NCI-H2081 treated with DMSO at 0.1 percent for 48 hours (cell line): ENCODE measurements around the gene JARID2.

ENCODE experiments used
- DNase-seq: peaks from one replicate; lab custom pipeline; 2025; lab: John Stamatoyannopoulos, UW

JARID2 gene

DNA sequence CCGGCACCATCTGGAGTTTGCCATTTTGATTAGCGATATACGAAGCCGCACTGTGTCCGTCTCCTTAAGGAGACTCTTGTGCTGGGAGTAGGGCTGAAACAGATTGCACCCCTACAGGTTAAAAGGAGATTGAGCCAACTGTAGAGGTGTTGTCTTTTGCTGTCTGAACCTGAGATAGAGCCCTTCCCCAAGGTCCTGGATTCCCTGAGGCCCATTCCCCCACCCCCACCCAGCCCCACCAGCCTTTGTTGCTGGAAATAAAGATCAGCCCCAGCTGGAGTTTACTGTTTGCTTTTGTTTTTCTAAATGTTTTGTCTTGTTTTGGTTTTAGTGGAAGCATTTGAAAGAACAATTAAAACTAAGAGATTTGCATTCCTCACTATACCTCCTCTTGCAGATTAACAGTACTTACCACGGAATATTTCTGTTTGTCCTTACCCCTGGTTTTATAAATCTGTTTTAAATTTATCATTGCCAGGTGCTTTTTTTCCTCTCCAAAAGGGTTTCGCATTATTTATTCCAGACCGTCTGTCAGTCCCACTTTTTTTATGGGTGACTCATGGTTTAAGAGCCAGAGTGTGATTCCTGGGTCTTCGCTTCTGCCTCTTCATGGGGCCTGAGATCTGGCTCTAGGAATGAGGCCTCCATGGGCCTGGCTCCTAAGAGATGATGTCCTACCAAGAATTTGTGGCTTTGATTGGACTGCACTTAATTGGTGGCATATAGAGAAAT lies 247.7 kb downstream of the JARID2 start:
- DNase-seq, result no peak

DNA sequence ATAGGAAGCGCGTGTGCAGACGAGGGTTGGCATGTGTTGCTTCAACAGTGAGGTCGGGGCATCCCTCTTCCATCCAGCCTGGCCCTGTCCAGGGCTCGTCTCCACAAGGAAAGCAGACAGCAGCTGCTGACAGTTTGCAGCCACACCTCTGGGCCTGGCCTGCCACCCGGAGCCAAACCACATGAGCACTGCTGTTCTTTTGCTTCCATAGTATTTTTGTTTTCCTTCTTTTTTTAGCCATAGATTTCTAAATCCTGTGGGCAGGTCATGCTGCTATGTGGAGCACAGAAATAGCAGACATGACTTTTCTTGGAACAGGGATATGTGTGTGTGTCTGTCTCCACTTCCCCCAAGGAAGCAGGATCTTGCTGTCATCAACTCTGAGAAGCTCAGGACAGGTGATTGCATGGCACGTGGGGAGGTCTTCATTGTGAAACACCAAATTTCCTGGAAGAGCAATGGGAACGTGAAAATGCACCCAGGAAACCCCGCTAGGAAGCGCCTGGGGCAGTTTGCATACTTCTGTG lies 249.6 kb downstream of the JARID2 start:
- no peak for DNase-seq

DNA sequence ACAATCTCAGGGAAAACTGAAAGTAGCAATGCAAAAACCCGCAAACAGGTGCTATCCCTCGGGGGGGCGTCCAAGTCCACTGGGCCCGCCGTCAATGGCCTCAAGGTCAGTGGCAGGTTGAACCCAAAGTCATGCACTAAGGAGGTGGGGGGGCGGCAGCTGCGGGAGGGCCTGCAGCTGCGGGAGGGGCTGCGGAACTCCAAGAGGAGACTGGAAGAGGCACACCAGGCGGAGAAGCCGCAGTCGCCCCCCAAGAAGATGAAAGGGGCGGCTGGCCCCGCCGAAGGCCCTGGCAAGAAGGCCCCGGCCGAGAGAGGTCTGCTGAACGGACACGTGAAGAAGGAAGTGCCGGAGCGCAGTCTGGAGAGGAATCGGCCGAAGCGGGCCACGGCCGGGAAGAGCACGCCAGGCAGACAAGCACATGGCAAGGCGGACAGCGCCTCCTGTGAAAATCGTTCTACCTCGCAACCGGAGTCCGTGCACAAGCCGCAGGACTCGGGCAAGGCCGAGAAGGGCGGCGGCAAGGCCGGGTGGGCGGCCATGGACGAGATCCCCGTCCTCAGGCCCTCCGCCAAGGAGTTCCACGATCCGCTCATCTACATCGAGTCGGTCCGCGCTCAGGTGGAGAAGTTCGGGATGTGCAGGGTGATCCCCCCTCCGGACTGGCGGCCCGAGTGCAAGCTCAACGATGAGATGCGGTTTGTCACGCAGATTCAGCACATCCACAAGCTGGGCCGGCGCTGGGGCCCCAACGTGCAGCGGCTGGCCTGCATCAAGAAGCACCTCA lies 250.7 kb downstream of the JARID2 start:
- DNase-seq, result no peak

DNA sequence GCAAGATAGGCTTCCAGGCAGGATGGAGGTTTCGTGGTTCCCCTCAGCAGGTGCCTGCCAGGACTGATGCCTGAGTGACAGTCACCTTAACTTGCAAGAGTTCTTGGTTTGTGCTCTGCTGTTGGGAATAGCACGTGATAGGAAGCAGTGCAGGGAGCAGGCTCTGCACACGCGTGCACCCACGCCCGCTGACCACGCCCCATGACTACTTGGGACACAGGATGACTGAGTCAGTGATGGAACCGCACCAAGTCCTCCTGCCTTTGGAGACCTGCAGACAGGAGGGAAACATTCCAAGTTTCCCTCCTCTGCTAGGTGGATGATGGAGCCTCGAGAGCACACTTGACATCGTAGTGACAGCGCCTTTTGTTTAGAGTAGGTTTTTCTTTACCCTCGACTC lies 252.8 kb downstream of the JARID2 start:
- DNase-seq, result no peak

DNA sequence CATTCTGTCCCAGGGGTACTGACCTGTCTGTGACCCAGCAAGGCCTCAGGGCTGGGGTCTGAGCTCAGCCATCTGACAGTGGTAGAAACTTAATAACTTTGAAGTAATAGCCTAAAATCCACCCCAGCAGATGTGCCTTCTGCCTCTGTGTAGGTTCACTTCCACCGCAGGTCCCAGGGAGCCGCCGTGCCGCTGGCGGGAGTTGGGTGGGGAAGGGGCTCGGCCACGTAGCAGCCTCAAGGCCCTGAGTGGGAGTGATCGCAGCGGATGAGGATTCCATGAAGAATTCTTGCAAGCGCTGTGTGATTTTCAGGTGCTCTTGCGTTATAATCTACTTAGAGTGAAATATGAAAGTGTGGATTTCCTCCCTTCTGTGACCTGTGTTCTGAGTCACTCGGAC lies 253.3 kb downstream of the JARID2 start:
- DNase-seq, result no peak

DNA sequence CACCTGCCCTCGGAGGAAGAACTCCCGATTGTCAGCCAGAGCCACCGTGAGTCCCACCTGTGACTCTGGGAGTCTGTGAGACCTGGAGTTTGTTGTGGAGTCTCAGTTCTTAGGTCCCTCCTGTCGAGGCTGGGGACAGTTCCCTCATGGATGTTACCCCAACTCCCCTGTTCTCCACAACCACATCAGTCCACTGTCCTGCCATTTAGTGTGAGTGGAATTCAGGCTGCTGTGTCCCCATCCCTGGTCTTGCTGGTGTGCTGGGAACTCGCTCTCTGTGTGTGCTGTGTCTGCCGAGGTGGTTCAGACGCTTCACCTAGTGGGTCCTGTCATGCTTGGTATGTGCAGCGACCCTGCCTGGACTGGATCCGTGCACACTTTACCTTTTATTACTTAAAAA lies 253.7 kb downstream of the JARID2 start:
- DNase-seq, result no peak

DNA sequence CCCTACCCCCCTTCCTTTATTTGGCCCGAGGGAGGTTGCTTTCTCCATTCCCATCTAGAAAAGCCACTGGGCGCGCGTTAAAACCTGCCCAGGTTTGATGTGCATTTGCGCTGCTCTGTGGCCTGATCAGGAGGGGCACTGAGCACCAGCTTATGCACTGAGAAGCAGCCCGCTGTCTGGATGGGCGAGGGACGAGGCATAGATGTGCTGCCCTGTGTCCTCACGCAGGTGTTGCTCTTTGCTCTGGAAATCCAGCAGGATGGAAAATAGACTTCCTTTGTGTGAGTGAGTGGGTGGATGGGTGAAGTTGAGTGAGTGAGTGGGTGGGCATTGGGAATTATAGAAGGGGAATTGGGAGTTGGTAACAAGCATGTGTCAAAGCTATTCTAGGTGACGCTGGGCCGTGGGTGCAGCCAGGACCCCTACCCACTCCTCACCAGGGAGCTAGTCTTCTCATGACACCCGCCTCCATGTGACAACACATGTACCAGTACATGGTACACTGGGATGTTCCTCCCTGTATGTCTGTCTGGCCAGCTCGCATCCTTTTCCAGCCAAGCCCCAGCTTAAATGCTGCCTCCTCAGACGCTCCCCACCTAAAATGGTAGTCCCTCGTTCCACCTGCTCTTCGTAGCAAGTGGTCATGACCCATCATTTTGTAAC lies 254.3 kb downstream of the JARID2 start:
- no peak for DNase-seq

DNA sequence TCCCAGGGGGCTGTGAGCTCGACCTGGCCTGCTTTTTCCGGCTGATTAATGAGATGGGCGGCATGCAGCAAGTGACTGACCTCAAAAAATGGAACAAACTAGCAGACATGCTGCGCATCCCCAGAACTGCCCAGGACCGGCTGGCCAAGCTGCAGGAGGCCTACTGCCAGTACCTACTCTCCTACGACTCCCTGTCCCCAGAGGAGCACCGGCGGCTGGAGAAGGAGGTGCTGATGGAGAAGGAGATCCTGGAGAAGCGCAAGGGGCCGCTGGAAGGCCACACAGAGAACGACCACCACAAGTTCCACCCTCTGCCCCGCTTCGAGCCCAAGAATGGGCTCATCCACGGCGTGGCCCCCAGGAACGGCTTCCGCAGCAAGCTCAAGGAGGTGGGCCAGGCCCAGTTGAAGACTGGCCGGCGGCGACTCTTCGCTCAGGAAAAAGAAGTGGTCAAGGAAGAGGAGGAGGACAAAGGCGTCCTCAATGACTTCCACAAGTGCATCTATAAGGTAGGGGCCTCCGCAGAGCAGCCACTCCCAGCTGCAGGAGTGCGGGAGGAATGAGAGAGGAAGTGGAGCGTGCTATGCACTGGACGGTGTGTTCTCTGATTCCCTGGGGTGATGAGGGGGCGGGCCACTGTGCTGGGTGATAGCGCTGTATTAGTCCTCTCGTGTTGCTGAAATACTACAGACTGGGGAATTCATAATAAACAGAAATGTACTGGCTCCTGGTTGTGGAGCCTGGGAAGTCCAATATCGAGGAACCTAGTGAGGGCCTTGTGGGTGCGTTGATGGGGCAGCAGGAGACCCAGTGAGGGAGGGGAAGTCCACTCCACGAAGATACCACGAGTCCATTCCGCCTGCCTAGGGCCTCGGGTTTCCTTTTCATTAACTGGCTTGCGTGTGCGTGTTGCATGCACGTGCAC lies 255.3 kb downstream of the JARID2 start:
- no peak for DNase-seq

DNA sequence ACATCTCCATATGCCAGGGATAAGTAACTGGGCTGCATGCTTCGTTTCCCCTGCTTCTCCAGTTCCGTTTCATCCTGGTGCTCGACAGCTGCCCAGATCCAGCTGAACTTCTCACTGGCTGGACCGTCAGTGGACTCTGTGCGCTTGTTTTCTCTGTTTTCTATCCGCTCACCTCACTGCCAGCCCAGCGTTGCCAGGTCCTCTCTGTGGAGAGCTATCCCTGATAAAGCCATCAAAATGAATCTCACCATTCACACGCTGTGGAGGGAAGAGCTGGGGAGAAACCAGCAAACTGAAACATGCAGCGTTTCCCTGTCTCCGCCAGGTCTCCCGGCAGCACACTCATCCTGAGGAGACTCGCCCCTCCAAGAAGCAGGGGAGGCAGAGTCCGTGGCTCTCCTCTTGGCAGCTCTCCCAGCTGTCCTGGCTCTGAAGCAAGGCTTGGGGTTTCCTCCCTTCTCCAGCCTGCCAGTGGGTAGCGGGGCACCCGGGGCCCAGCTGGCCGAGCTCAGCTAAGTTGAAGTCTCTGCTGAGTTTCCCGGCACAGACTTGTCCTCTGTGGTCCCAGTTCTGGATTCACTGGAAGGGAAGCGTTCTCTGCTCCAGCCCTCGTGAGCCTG lies 256.1 kb downstream of the JARID2 start:
- no peak for DNase-seq

DNA sequence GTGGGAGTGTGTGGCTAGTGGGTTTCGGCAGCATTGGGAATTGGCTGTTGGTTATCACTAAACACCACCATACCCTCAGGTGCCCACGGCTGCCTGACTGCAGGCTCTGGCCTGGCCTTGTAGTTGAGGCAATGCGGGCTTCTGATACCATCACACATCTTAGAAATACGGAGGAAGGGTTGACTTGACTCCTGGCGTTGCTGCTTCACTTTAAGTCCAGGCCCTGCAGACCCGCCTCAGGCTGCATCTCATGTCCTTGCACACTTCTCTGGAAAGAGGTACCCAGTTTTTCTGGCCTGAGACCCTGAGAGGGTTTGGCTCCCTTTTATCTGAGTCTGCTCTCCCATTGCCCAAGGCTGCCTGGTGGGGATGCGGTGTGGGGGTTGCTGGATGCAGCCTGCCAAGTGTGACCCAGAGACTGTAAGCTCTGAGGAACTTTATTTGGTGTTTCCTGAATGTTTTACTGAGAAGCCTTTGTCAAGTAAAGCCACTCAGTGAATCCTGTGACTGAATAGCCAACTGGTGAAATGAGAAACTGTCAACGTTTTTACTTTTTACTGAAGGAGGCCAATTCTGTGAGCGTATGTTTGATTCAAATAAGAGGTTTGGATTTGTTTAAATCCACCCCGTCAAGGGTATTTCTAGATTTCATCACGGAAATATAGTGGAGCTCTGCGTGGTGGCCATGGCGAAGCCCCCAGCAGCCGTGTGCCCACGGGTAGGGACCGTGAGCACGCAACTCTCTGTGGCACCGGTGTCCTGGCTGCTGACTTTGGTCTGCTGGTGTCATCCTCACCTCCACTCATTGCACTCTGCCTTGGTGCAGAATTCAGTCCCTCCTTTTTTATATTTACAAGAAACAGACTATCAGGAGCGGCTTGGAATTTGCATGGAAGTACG lies 256.8 kb downstream of the JARID2 start:
- no peak for DNase-seq

DNA sequence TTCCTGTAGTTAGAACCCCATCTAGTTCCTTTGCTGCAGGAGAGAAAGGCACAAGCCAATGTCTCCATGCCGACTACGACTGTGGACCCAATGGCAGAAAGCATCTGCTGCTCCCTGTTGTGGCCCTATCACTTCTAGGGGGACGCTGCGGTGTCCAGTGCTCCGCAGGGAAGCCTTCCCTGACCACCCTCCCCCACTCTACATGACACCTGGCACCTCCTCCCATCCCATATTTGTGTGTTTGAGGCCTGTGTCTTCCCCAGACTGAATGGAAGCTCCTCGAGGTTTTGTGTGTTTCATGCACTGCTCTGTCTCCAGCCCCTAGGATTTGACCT lies 257.4 kb downstream of the JARID2 start:
- no peak for DNase-seq

DNA sequence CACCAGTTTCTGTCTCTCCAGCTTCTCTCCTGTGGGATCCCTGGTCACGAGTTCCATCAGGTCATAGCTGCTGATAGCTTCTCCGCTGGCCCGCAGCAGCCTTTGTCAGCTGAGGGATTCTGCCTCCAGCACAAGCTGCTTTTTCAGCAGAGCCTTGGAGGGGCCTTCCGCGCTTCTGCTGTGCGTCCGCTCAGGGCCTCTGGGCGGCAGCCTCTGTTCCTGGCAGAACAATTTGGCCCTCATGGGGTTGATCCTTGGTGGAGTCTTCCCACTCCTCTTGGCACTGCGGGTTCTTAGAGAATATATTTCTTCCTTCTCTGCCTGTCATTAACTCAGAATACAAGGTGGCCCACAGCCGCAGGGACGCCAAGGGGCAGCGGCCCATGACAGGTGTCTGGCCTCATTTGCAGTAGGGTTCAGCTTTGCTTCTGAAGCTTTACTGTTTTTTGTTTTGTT lies 258.2 kb downstream of the JARID2 start:
- DNase-seq, result no peak

DNA sequence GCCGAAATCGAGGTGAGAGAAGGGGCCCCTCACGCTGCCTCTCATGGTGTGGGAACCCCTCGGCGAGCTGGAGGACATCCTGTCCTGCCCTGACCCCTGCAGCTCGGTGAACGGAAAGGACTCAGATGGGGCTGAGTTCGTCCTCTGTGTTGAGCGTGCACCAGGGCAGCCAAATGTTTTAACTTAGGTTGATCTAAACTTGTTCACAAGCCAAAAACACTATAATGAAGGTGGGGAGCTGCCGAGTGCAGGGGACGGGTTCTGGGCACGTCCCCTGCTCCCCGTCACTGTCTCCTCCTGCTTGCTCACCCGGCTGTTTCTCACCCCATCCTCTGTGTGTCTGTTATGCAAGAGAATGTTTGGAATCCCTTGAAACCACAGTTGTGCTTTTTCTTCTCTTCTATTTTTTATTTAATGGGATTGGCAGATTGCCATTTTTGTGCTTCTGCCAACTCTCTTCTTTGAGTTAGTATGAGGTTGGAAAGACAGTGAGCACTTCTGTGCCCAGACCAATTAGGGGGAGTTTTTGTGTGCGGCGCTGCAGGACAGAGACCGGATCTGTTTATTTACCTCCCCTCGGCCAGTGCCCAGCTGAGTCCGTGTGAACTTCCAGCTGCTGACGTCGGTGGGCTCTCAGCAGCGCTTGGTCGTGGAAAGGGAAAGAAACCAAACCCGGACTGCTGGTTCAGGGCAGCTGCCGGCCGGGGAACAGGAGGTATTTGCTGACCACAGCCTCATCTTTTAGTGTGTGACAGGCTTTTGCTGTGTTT lies 258.9 kb downstream of the JARID2 start:
- DNase-seq, result peak; percentile 9

DNA sequence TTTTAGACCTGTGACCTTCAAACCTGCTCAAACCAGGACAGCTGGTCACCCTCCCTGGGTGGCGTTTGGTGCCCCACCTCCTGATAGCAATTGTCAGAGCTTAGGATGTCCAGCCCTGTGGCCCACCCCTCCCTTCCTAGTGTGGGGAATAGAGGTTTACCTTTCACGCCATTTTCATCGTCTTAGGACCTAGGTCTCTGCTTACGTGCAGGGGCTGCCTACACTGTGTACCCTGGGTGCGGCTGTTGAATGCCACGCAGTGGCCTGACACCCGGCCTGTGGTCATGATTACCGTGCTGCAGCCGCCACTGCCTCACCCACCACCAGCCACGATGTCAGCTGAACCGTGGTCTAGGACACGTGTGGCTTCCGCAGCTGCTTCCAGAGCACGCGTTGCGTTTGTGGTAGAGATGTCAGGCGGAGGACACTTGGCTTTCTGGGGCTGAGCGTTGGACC lies 259.6 kb downstream of the JARID2 start:
- no peak for DNase-seq

DNA sequence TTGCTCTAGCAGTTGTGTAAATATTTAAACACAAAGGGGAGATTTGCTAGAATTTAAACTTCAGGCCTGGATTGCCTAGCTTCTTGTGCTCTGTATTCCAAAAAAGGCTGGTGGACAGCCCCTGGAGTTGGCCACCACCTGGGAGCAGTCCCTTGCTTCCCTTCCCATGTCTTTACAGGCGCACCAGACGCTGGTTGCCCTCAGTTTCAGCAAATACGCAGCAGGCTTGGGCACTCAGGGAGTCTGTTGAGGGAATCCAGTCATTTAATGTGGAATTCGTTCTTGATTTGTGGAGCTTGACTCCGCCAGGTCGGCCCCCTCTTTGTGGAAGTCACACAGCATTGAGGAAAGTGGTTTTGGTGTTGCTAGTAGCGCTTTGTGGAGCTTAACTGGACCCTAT lies 260.2 kb downstream of the JARID2 start:
- no peak for DNase-seq

DNA sequence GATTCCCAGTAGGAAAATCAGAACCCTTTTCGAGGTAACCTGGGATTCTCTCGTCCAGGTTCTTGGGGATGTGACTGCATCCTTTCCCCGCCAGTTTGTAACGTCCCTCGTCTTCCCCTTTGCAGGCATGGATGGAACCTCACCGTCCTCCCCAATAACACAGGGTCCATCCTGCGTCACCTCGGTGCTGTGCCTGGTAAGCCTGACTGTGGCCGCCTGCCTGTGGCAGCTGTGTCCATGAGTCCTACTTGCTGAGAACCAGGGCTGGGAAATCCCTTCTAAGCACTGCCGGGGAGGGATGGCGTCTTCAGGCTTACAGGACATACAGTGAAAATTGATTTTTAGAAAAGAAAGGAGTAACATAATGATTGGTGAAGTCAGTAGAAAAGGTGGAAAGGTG lies 261.4 kb downstream of the JARID2 start:
- DNase-seq, result no peak

DNA sequence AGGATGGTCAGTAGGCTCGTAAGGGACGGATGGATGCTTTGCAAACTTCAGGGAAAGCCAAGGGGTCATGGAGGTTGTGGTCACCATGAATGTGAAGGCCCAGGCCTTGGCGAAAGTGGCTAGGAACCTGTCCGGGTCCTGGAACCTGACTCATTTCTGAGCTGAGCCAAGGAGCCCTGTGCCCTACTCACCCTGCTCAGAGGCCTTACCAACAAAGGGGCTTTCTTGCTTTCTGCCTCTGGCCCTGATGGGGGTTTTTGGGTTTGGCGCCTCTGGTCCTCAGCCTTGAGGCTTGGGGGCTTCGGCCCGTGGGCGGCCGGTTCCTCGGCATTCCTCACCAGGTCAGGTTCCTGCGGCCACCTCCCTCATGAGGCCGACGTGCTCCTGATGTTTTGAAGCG lies 261.9 kb downstream of the JARID2 start:
- DNase-seq, result no peak

DNA sequence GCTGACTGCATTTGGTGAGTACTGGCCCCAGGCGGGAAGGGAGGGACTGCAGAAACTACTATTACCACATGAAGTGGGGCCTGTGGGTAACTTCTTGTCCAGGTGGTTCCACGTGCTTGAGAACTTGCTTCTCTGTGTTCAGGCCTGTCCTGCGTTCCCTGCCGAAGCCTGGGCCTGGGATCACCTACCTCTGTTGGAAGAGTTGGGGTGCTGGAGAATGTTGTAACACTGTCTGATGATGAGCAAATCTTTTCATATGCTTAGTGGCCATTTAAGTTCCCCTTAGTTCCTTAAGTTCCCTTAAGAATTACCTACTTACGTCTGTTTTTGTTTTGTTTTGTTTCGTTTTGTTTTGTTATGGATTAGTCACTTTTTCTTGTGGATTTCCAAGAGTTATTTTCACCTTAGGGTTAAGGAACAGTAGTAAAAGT lies 262.6 kb downstream of the JARID2 start:
- DNase-seq, result no peak

DNA sequence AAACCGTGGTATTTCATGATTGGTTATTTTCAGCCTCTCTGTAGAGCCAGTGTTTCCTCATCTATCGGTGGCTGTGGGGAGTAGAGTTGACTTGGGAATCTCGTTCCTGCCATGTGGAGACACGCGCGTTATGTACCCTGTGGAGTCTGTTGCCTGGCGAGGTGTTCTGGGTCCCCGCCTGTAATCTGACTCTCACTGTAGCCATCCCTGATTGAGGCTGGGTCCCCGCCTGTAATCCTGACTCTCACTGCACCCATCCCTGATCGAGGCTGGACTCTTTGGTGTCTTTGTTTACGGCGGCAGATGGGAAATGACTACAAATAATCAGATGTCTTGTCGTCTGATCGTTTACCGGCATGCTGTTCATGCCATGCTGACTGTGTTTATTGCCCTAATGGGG lies 263.1 kb downstream of the JARID2 start:
- DNase-seq, result no peak
